H1 (cell line): ENCODE measurements around the gene C1GALT1C1L. TPM values are rescaled to one million over a fixed set of nuclear protein-coding genes. Genes with fewer than 3 reads are reported as not detected.

ENCODE experiments used
- CTCF ChIA-PET: fragments of 300-600 bp; sonication (Branson Sonifier 250); formaldehyde crosslinking; loops from one replicate; lab custom pipeline; 2021; ENCODE audit not compliant: partially characterized antibody; lab: Charles Lee
- POLR2A ChIA-PET: fragments of 300-600 bp; sonication (Branson Sonifier 250); formaldehyde crosslinking; loops from one replicate; lab custom pipeline; 2021; ENCODE audit warnings: inconsistent platforms; ENCODE audit not compliant: partially characterized antibody; lab: Charles Lee
- DNase-seq, 2 experiments: peaks; one replicate each; pipeline versions ENCODE4 v3.0.0 to v3.0.0-alpha.2; 2010 to 2022; ENCODE audit warnings: low spot score in 2 of 2, low read depth in 1 of 2, mixed read lengths in 1 of 2
- FAIRE-seq: peaks from 2 replicates; lab custom pipeline; 2011; peaks lifted over from hg19 to GRCh38; lab: Jason Lieb, UNC
- H2AFZ ChIP-seq: 2 replicates; pipeline ENCODE4 v1.8.1; 2012; ENCODE audit warnings: low read length, inconsistent platforms
- H2AK5ac ChIP-seq: 2 replicates; pipeline ENCODE4 v1.6.1; 2013; ENCODE audit warnings: low read depth, low read length
- H2BK120ac ChIP-seq: replicated peaks from 2 replicates; pipeline ENCODE3; 2013; ENCODE audit warnings: low read depth, low read length, inconsistent platforms
- H2BK12ac ChIP-seq: 2 replicates; pipeline ENCODE4 v1.6.1; 2013; ENCODE audit warnings: low read depth, low read length
- H2BK15ac ChIP-seq: 2 replicates; pipeline ENCODE4 v1.6.1; 2013; ENCODE audit warnings: low read length
- H2BK20ac ChIP-seq: 2 replicates; pipeline ENCODE4 v1.6.1; 2013; ENCODE audit warnings: low read length
- H2BK5ac ChIP-seq: 2 replicates; pipeline ENCODE4 v1.6.1; 2013; ENCODE audit warnings: low read depth, low read length
- H3K14ac ChIP-seq: 2 replicates; pipeline ENCODE4 v1.6.1; 2013; ENCODE audit warnings: inconsistent platforms; ENCODE audit not compliant: insufficient read length
- H3K18ac ChIP-seq: 2 replicates; pipeline ENCODE4 v1.6.1; 2013; ENCODE audit warnings: low read length; ENCODE audit errors: extremely low read depth
- H3K23ac ChIP-seq: 2 replicates; pipeline ENCODE4 v1.6.1; 2013; ENCODE audit warnings: inconsistent platforms; ENCODE audit not compliant: insufficient read length
- H3K23me2 ChIP-seq: 2 replicates; pipeline ENCODE4 v1.6.1; 2013; ENCODE audit warnings: low read depth, low read length
- H3K27ac ChIP-seq: 2 replicates; pipeline ENCODE4 v1.6.1; 2011; ENCODE audit warnings: low read depth, low read length, inconsistent platforms
- H3K27me3 ChIP-seq, 4 experiments: replicated peaks in 1 of 4; 1 replicate in 1 of 4; 2 replicates in 3 of 4; pipeline versions ENCODE4 v1.6.1 to v1.8.1; 2011 to 2013; ENCODE audit warnings: low read length in 3 of 4, mild to moderate bottlenecking in 3 of 4, inconsistent platforms in 2 of 4, mixed read lengths in 2 of 4, moderate library complexity in 1 of 4; ENCODE audit not compliant: control insufficient read depth in 3 of 4, insufficient read depth in 3 of 4; ENCODE audit errors: extremely low read depth in 1 of 4
- H3K36me3 ChIP-seq, 4 experiments: 2 replicates each; pipeline versions ENCODE4 v1.6.1 to v1.8.1; 2011 to 2013; ENCODE audit warnings: mild to moderate bottlenecking in 4 of 4, low read length in 3 of 4, moderate library complexity in 2 of 4, control low read depth in 1 of 4, inconsistent platforms in 1 of 4; ENCODE audit not compliant: insufficient read depth in 4 of 4, control insufficient read depth in 2 of 4
- H3K4ac ChIP-seq: replicated peaks from 2 replicates; pipeline ENCODE3; 2013; ENCODE audit warnings: low read length, low read depth, mixed read lengths, inconsistent platforms; ENCODE audit not compliant: insufficient read length
- H3K4me1 ChIP-seq, 4 experiments: replicated peaks in 1 of 4; 1 replicate in 1 of 4; 2 replicates in 3 of 4; pipeline versions ENCODE4 v1.6.1 to v1.8.1; 2011 to 2013; ENCODE audit warnings: low read length in 3 of 4, inconsistent platforms in 2 of 4, mixed read lengths in 1 of 4; ENCODE audit not compliant: insufficient read depth in 4 of 4, control insufficient read depth in 3 of 4
- H3K4me2 ChIP-seq, 2 experiments: 2 replicates each; pipeline versions ENCODE4 v1.6.1 to v1.8.1; 2011 to 2013; ENCODE audit warnings: low read depth in 2 of 2, low read length in 2 of 2, control low read depth in 1 of 2, inconsistent platforms in 1 of 2, mild to moderate bottlenecking in 1 of 2; ENCODE audit not compliant: insufficient read depth in 1 of 2
- H3K4me3 ChIP-seq, 4 experiments: fragments of 200-600, 300-600 bp in 1 of 4; sonication (generic), shearing (Covaris generic), sonication (Bioruptor Twin) in 1 of 4; 2 replicates each; pipeline versions ENCODE4 v1.5.1 to v1.8.1; 2011 to 2016; ENCODE audit warnings: low read length in 4 of 4, low read depth in 3 of 4, control low read depth in 2 of 4, inconsistent platforms in 2 of 4, mild to moderate bottlenecking in 2 of 4, mixed read lengths in 1 of 4, moderate library complexity in 1 of 4; ENCODE audit not compliant: insufficient read depth in 2 of 4; ENCODE audit errors: extremely low read depth in 1 of 4
- H3K56ac ChIP-seq: replicated peaks from 2 replicates; pipeline ENCODE3; 2013; ENCODE audit warnings: low read depth, mild to moderate bottlenecking, mixed read lengths, low read length, inconsistent platforms; ENCODE audit not compliant: insufficient read length
- H3K79me1 ChIP-seq: 2 replicates; pipeline ENCODE4 v1.6.1; 2013; ENCODE audit warnings: low read depth, low read length, control low read depth
- H3K79me2 ChIP-seq, 2 experiments: 2 replicates each; pipeline versions ENCODE4 v1.6.1 to v1.8.1; 2012 to 2013; ENCODE audit warnings: low read length in 2 of 2, mild to moderate bottlenecking in 2 of 2, inconsistent platforms in 1 of 2; ENCODE audit not compliant: insufficient read depth in 2 of 2, control insufficient read depth in 1 of 2
- H3K9ac ChIP-seq, 4 experiments: replicated peaks in 1 of 4; 1 replicate in 1 of 4; 2 replicates in 3 of 4; pipeline versions ENCODE4 v1.6.1 to v1.8.1; 2011 to 2013; ENCODE audit warnings: low read depth in 3 of 4, low read length in 3 of 4, control low read depth in 2 of 4, mild to moderate bottlenecking in 2 of 4, moderate library complexity in 2 of 4, inconsistent platforms in 1 of 4; ENCODE audit errors: extremely low read depth in 1 of 4
- H3K9me3 ChIP-seq, 2 experiments: 2 replicates each; pipeline versions ENCODE4 v1.6.1 to v1.8.1; 2012 to 2013; ENCODE audit warnings: mild to moderate bottlenecking in 2 of 2, moderate library complexity in 2 of 2, control low read depth in 1 of 2, inconsistent platforms in 1 of 2, low read depth in 1 of 2, low read length in 1 of 2, mixed read lengths in 1 of 2; ENCODE audit not compliant: insufficient read depth in 2 of 2
- H4K20me1 ChIP-seq, 2 experiments: replicated peaks in 1 of 2; 2 replicates each; pipeline versions ENCODE3 to v1.8.1; 2011 to 2013; ENCODE audit warnings: inconsistent platforms in 2 of 2, low read length in 2 of 2, mild to moderate bottlenecking in 1 of 2; ENCODE audit not compliant: insufficient read depth in 2 of 2, control insufficient read depth in 1 of 2
- H4K5ac ChIP-seq: 2 replicates; pipeline ENCODE4 v1.6.1; 2013; ENCODE audit warnings: low read length, low read depth, mixed read lengths, inconsistent platforms; ENCODE audit not compliant: insufficient read length
- H4K8ac ChIP-seq: 2 replicates; pipeline ENCODE4 v1.8.0; 2013; ENCODE audit warnings: mild to moderate bottlenecking, moderate library complexity, low read length, inconsistent platforms; ENCODE audit not compliant: insufficient read depth; ENCODE audit errors: extremely low read depth
- H4K91ac ChIP-seq: replicated peaks from 2 replicates; pipeline ENCODE3; 2013; ENCODE audit warnings: low read length, mixed read lengths, inconsistent platforms; ENCODE audit not compliant: insufficient read length
- WGBS, 2 experiments: shearing (Covaris generic) in 1 of 2; methylation state at CpG; one replicate each; pipeline versions ENCODE4 v1.1.6 to v1.1.7; 2013 to 2015; ENCODE audit warnings: low lambda C conversion rate in 2 of 2, mixed read lengths in 2 of 2, inconsistent platforms in 1 of 2, low coverage in 1 of 2, missing lambda C conversion rate in 1 of 2; ENCODE audit not compliant: insufficient replicate concordance in 2 of 2, insufficient coverage in 1 of 2, insufficient read length in 1 of 2; ENCODE audit errors: extremely low coverage in 1 of 2, missing lambda C conversion rate in 1 of 2; 5-methylcytosine and 5-hydroxymethylcytosine counted together
- polyA plus RNA-seq, 7 experiments: library from polyadenylated mRNA; depleted of rRNA in 3 of 7; stranded (reverse) in 5 of 7; unstranded in 2 of 7; fragments of >200 nt in 5 of 7; fragments of 200-250 nt in 2 of 7; gene quantifications; 1 replicate in 5 of 7; 2 replicates in 1 of 7; 4 replicates in 1 of 7; pipeline versions ENCODE4 v1.2.1 to v1.2.3, GENCODE V29; 2011 to 2013; ENCODE audit warnings: missing spikeins in 2 of 7, mixed read lengths in 2 of 7
- total RNA-seq: library from RNA; stranded (reverse); fragmentation: NEBNext Ultra II Directional; extraction: Animal tissue kit (Norgen Biotek cat#: 25700); gene quantifications from 2 replicates; pipeline ENCODE4 v1.2.1, GENCODE V29; 2021

C1GALT1C1L gene
- total and polyA plus RNA-seq, 2 of the 8 experiments (the other 6 are each of a cell fraction or from before 2014, with no cell fraction given): 0.12 TPM; not detected in 1

- H2BK15ac ChIP-seq: no peak overlapping the region
- no peaks in the 10 kb centered on the region for H4K20me1 ChIP-seq
- WGBS, 2 experiments: 82% methylated on average over 4 of the region's 4 CpGs; no CpG with 5 or more reads in 1 of the 2 experiments
- H3K9me3 ChIP-seq: no peaks in the 10 kb centered on the region
- no peaks in the 10 kb centered on the region for H3K79me1 ChIP-seq
- no peak overlapping the region for H3K4me2 ChIP-seq
- no peak overlapping the region for H3K27ac ChIP-seq
- no peak overlapping the region for H2BK20ac ChIP-seq
- H3K27me3 ChIP-seq: no peaks in the 10 kb centered on the region
- no peak overlapping the region for H3K4me3 ChIP-seq
- H2BK5ac ChIP-seq: no peak overlapping the region
- no peak overlapping the region for H3K9ac ChIP-seq
- ChIA-PET POLR2A (no interaction called here), CTCF (interaction anchor here (0.6 to 1.0 kb wide), 3 partner anchors 80 to 111 kb away, joined by 3 read pairs; no protein-coding TSS in a partner anchor)
- DNase-seq: no peak
- no peak overlapping the region for H4K91ac ChIP-seq
- no peak overlapping the region for H4K8ac ChIP-seq
- H2AFZ ChIP-seq: no peak overlapping the region
- no peaks in the 10 kb centered on the region for H3K23me2 ChIP-seq
- peaks cover 0 to 7% (median 3%) of the 10 kb centered on the region in 4 experiments; a peak in 3 of 7 replicates for H3K4me1 ChIP-seq
- no peaks in the 10 kb centered on the region for H3K79me2 ChIP-seq
- H2BK120ac ChIP-seq: no peak overlapping the region
- H4K5ac ChIP-seq: no peak overlapping the region
- H3K36me3 ChIP-seq: no peaks in the 10 kb centered on the region
- no peak overlapping the region for H3K18ac ChIP-seq
- FAIRE-seq: no peak
- no peak overlapping the region for H3K14ac ChIP-seq
- no peak overlapping the region for H3K23ac ChIP-seq
- no peak overlapping the region for H2BK12ac ChIP-seq
- H2AK5ac ChIP-seq: no peak overlapping the region
- no peak overlapping the region for H3K56ac ChIP-seq
- no peak overlapping the region for H3K4ac ChIP-seq
Measured at GRCh38 chr2:43715300-43716098, 39.3 kb upstream of the C1GALT1C1L start.
